GM10847 (cell line): Measurements from ENCODE around the gene CCDC50.

Experiments
- POLR2A ChIP-seq: IDR thresholded peaks from 2 replicates; pipeline ENCODE4 v1.6.1; 2011; ENCODE audit not compliant: insufficient read length; ENCODE audit errors: extremely low read depth

CCDC50 gene

DNA sequence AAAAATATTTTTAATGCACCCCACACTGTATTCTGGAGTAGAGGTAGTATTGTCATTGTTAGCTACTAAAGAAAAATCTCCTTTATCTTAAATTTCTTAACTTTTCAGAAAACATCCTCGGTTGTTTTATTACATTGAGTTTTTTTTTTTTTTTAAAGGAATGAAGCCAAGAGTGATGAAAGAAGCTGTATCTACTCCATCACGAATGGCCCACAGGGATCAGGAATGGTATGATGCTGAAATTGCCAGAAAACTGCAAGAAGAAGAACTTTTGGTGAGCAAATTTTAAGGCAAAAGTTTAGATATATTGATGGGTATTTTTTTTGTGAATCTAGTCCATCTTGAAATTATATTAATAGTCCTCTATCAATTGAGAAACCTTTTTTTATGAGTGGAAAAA is 50.8 kb downstream of the CCDC50 start:
- no peak for TF ChIP-seq POLR2A

DNA sequence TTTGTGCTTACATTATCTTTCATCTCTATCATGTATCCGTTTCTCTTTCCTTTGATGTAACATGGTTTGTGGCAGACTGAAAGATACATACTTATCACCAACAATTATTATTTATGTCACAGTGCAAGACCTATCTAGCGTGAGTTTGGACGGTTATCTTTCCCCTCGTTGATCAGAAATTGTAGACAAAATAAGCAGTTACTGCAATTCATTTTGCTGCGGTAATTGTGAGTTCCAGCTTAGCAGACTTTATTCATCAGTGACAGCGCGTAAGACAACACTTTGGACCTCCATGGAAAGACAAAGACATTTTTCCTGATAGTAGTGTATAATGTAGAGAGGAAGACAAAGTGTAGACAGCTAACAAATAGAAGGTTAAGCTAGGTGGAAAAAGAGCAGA is 52.1 kb downstream of the CCDC50 start:
- TF ChIP-seq POLR2A: no peak

DNA sequence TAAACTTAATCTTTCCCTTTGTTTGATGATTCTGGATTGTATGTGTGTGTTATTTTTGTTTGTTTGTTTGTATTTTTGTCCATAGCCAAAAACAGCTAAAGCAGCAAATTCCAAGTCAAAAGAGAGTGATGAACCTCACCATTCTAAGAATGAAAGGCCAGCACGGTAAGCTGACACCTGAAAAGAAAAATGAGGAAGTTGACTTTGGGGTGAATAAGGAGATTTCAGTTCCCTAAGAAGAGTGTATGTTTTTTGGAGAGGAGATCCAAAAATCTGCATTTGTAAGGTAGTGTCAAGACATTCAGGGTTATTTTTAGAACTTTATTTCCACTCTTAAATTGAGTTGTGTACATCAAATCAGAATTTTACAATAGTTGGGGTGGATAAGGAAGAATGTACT is 53.5 kb downstream of the CCDC50 start:
- no peak for TF ChIP-seq POLR2A

DNA sequence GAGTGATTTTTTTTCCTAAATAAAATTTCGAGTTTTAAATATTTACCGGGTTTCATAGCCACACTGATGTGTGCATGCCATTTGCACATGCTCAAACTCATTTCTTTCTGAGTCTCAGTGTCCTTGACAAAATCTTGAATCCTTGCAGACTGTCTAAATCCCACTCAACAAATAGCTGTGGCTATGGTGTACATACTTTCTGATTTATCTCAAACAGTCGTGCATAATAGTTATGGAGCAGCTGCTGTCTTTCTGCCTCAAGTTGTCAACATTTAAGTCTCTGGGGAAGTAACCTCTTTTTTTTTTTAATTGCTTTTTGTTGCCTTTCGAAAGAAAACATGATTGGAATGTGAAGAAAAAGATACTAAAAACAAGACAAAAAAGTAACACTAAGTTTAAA is 53.9 kb downstream of the CCDC50 start:
- TF ChIP-seq POLR2A: no peak

DNA sequence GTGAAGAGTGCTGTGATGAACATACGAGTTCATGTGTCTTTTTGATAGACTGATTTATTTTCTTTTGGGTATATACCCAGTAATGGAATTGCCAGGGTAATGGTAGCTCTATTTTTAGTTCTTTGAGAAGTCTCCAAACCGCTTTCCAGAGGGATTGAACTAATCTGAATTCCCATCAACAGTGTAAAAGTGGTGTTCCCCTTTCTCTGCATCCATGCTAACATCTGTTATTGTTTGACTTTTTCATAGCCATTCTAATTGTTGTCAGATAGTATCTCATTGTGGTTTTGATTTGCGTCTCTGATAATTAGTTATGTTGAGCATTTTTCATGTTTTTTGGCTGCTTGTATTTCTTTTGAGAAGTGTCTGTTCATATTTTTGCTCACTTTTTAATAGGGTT is 55.9 kb downstream of the CCDC50 start:
- no peak for TF ChIP-seq POLR2A

DNA sequence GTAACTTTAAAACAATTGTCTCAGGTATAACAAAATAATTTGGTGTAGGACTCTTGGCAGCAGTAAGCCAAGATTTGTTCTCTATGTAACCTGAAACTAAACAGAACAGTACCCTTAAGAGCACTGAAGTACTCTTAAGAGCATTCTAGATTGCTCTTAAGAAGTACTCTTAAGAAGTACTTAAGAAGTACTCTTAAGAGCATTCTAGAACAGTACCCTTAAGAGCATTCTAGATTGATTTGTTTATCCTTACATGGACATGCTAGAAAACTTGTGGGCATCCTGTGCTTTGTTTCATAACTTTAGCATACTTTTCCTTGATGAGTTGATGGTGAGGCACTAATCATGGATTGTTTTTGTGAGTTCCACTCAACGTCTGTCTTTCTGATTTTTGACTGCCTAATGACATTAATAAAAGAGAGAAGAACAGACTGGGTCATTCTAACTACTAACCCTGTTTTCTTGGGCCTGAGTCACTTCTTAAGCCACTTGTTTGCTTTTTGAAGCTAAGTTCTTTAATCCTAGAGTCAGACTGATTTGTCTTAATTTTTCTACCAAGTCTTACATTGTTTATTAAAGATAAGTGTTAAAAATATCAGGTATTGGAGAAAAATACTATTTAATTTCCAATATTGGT is 58.4 kb downstream of the CCDC50 start:
- TF ChIP-seq POLR2A: no peak

DNA sequence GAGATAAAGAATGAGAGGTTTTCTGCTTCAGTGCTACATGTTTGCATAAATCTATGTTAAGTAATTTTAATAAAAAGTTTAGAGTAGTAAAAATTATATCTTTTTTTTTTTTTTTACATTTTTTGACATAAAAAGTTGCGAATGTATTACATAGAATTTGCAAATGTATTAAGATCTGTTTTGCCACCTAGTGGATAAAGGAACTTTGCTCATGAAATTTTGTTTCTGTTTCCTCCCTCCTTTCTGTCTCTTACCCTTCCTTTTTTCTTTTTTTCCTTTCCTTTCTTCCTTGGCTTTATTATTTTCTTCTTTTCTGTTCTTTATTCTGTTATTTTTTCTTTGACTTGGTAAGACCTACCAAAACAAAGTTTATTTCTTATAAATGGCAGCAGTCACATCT is 59.6 kb downstream of the CCDC50 start:
- TF ChIP-seq POLR2A: no peak

DNA sequence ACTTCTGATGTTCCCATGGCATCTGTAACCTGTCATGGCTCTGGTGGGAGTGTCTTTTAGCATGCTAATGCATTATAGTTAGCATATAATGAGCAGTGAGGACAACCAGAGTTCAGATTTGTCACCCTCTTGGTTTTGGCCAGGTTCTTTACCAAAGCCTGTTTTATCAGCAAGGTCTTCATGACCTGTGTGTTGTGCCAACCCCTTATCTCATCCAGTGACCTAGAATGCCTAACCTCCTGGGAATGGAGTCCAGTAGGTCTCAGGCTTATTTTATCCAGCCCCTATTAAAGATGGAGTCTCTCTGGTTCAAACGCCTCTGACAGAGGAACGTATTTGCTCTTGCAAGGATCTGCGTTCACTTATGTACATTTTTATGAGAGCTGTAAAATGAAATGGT is 61.4 kb downstream of the CCDC50 start:
- no peak for TF ChIP-seq POLR2A

DNA sequence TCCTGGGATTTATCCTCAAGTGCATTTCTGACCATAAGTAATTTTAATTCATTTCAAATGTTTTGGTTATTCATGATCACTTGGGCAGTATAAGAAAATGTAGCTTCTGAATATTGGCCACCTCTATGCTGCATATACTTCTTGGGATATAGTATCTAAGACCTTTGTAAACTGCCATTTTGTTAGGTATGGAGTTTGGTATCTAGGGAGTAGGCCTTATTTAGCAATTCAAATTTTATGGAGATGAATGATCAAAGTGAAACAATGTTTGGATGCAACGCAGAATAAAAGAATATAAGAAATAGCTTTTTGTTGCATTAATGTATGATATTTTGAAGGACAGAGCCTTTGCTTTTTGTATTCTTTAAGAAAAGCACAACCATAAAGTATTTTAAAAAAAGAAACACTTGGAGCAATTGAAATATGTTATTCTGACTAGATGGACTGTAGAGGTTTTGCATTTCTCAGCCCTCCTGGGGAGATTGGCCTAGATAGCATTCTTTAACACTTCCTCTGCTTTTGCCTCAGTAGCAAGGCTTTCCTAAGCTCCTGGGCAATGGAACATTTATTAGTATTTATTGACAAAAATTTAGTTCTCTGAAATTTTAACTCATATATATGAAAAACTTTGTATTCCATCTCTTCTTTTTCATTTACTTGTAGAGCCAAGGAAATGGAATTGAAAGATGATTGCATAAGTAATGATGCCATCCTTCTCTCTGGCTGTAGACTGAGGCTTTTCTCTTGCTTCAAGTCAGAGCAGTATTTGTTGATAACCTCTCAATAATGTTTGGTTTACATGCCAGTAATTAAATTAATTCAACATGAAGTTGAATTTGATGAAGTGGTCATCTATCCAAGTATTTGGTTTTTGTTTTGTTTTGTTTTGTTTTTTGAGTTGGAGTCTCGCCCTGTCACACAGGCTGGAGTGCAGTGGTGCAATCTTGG is 62.9 kb downstream of the CCDC50 start:
- TF ChIP-seq POLR2A: no peak

DNA sequence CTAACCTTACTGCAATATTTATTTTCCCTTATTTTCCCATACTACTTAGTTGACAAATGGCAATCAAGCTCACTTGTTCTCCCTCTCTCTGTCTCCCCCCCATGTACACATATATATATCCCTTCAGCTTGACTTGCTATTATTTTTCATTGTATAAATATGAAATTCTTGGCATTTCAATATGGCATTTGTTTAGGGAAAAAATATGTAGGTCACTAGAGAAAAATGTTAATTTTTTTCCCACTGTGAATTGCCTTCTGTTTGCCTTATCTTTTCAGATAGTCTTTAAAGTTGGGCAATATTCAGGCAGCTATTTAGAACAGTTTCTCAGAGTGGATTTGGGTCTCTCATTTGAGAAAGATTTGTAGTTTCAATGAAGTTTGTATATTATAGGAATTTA is 64.0 kb downstream of the CCDC50 start:
- TF ChIP-seq POLR2A: no peak

DNA sequence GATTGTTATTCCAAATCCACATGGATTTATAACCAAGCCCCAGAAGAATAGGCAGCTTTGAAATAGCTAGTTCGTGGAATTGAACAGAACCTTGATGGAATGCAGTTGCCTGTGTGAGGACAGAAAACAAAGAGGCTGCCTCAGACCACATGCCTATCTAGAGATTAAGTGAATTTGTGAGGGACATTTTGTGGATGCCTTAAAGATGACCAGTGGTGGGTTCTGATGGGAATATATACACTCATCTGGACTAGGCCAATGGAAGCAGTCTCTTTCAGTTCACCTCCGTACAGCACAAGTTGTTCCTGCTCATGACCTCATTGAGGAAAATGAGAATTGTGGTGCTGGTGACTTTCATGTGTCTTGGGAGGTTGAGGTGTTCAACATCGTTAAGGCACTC is 68.6 kb downstream of the CCDC50 start:
- no peak for TF ChIP-seq POLR2A

DNA sequence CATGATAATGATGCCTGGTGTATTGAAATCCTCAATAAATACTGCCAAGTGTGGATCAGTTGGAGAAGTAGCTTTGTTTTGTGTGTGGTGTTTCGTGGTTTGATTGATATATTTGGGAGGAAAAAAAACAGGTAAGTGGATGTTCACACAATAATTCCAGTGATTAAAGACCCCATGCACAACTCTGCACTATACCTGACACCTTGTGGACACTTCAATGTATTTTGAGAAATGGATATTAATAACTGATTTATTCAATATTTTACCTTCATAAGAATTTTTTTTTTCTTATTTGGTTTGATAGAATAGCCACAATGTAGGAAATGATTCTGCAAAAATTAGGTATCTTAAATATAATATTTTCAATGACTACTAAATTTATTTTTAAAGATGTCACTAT is 69.4 kb downstream of the CCDC50 start:
- no peak for TF ChIP-seq POLR2A

DNA sequence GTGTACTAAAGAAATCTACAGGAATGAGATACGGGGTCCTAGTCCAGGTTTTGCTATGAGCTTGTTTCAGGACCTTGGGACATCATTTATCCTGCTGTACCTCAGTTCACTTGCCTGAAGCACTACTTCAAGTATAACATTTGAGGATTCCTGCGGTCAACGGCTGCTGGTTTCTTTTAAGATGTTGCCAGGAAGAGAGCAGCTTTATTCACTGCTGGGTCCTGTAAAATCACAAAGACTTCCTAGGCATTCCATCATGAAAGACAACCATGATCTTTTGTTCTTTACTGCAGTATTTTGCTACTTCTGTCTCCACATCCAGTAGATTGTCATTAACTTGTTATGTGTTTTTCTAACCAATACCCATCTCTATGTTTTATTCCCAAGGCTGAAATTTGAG is 70.7 kb downstream of the CCDC50 start:
- TF ChIP-seq POLR2A: no peak

DNA sequence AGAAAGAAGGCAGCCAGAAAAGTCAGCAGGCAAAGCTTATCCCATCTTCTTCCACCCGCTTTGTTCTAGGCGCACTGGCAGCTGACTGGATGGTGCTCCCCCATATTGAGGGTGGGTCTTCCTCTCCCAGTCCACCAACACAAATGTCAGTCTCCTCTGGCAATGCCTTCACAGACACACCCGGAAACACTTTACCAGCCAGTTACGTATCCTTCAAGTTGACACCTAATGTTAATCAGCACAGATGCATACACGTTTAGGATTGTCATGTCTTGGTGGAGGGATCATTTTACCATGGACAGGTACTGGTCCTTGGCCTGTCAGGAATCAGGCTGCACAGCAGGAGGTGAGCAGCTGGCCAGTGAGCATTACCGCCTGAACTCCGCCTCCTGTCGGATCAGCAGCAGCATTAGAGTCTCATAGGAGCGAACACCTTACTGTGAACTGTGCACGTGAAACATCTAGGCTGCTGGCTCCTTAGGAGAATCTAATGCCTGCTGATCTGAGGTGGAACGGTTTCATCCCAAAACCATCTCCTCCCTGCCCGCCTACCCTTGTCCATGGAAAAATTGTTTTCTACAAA is 72.7 kb downstream of the CCDC50 start:
- TF ChIP-seq POLR2A: no peak

DNA sequence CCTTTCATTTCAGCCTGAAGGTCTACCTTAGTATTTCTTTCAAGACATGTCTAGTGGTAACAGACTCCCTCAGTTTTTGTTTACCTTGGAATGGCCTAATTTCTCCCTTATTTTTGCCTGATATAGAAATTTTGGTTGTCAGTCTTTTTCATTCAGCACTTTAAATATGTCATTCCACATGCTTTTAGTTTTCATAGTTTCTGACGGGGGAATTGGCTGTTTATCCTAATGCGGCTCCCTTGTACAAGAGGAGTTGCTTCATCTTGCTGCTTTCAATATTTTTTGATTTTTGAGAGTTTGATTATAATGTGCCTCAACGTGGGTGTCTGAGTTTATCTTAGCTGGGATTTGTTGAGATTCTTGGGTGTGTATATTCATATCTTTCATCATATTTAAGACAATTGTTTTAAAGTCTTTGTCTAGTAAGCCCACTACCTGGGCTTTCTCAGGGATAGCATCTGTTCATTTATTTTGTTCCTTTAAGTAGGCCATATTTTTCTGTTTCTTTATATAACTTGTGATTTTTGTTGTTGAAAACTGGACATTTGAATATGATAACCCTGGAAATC is 80.7 kb downstream of the CCDC50 start:
- no peak for TF ChIP-seq POLR2A

DNA sequence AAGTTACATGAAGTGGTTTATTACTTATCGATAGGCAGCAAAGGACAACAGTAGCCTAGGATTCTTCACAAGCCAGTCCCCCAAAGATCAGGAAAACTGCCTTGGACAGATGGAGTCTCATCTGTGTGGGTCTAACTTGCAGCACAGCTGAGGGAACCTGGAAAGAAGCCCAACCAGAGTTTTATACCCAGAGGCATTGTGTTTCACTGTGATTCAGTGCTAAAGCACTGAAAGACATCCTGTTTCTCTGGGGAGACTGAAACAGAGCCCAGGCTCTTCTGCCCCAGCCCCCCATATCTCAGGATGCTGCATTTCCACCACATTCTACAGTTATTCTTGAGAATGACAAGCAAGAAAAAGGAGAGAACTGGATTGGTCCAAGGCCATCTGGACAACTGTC is 83.6 kb downstream of the CCDC50 start:
- no peak for TF ChIP-seq POLR2A
